ACC112 (cell line): ENCODE data around the gene ANKS1B.

ENCODE experiments used
- H2AFZ ChIP-seq: fragments of 200-600 bp; sonication (generic); one replicate; pipeline ENCODE4 v1.6.0; 2017; ENCODE audit warnings: antibody characterized with exemption, low read length; ENCODE audit not compliant: unreplicated experiment
- H3K27ac ChIP-seq: fragments of 200-600 bp; sonication (generic); 2 replicates; pipeline ENCODE4 v1.5.1; 2014; ENCODE audit warnings: low read depth, mild to moderate bottlenecking, antibody characterized with exemption, low read length, moderate library complexity
- H3K27me3 ChIP-seq: fragments of 200-600 bp; sonication (generic); 2 replicates; pipeline ENCODE4 v1.6.1; 2014; ENCODE audit warnings: mild to moderate bottlenecking, antibody characterized with exemption, low read length, moderate library complexity, mixed read lengths; ENCODE audit not compliant: insufficient read depth
- H3K36me3 ChIP-seq: fragments of 200-600 bp; sonication (generic); 2 replicates; pipeline ENCODE4 v1.6.1; 2016; ENCODE audit warnings: mild to moderate bottlenecking, antibody characterized with exemption, low read length, moderate library complexity, mixed read lengths; ENCODE audit not compliant: insufficient read depth
- H3K4me1 ChIP-seq: fragments of 200-600 bp; sonication (generic); one replicate; pipeline ENCODE4 v1.6.1; 2016; ENCODE audit warnings: low read length, mixed read lengths; ENCODE audit not compliant: insufficient read depth, unreplicated experiment, control insufficient read depth
- H3K4me3 ChIP-seq: fragments of 200-600 bp; sonication (generic); 2 replicates; pipeline ENCODE4 v1.5.1; 2014; ENCODE audit warnings: mild to moderate bottlenecking, low read depth, low read length
- H3K79me2 ChIP-seq: fragments of 200-600 bp; sonication (generic); one replicate; pipeline ENCODE4 v1.6.0; 2016; ENCODE audit warnings: low read length; ENCODE audit not compliant: control insufficient read depth, unreplicated experiment, insufficient read depth

ANKS1B gene

GRCh38 chr12:98735821-98736220, 1248.9 kb downstream of the ANKS1B start:
- H3K36me3 ChIP-seq: peaks cover 3% of the 10 kb centered on the region; the same call in 1 of the 2 replicates
- no peaks in the 10 kb centered on the region for H3K79me2 ChIP-seq
- H3K4me1 ChIP-seq: no peaks in the 10 kb centered on the region
- no peak overlapping the region for H3K27ac ChIP-seq
- no peak overlapping the region for H2AFZ ChIP-seq
- no peak overlapping the region for H3K4me3 ChIP-seq
- H3K27me3 ChIP-seq: peaks cover 5% of the 10 kb centered on the region; the same call in 1 of the 2 replicates

- H3K27me3 ChIP-seq: no peaks in the 10 kb centered on the region
- H3K36me3 ChIP-seq: peaks cover 11% of the 10 kb centered on the region; the same call in 1 of the 2 replicates
- H3K4me1 ChIP-seq: no peaks in the 10 kb centered on the region
- H3K27ac ChIP-seq: no peak overlapping the region
- H2AFZ ChIP-seq: no peak overlapping the region
- H3K4me3 ChIP-seq: no peak overlapping the region
- no peaks in the 10 kb centered on the region for H3K79me2 ChIP-seq
Observed at GRCh38 chr12:98733667-98734350, 1250.9 kb downstream of the ANKS1B start.

GRCh38 chr12:98730412-98730811, 1254.3 kb downstream of the ANKS1B start:
- Histone ChIP-seq H3K79me2 (no peaks in the 10 kb centered on the region), H3K27me3 (no peaks in the 10 kb centered on the region), H2AFZ (no peak overlapping the region), H3K4me1 (no peaks in the 10 kb centered on the region), H3K36me3 (peaks cover 19% of the 10 kb centered on the region), H3K4me3 (no peak overlapping the region), H3K27ac (no peak overlapping the region)

GRCh38 chr12:98727196-98727595, 1257.5 kb downstream of the ANKS1B start:
- Histone ChIP-seq H3K27me3 (no peaks in the 10 kb centered on the region), H3K4me3 (no peak overlapping the region), H2AFZ (no peak overlapping the region), H3K4me1 (no peaks in the 10 kb centered on the region), H3K79me2 (no peaks in the 10 kb centered on the region), H3K36me3 (peaks cover 20% of the 10 kb centered on the region), H3K27ac (no peak overlapping the region)

- Histone ChIP-seq H3K79me2 (no peaks in the 10 kb centered on the region), H3K4me1 (no peaks in the 10 kb centered on the region), H3K27ac (no peak overlapping the region), H3K27me3 (no peaks in the 10 kb centered on the region), H2AFZ (no peak overlapping the region), H3K36me3 (peaks cover 19% of the 10 kb centered on the region; the same call in 1 of the 2 replicates), H3K4me3 (no peak overlapping the region)
Observed at GRCh38 chr12:98725476-98726247, 1259.1 kb downstream of the ANKS1B start.

GRCh38 chr12:98724384-98725155, 1260.2 kb downstream of the ANKS1B start:
- Histone ChIP-seq H3K4me3 (no peak overlapping the region), H3K27me3 (no peaks in the 10 kb centered on the region), H2AFZ (no peak overlapping the region), H3K36me3 (peaks cover 14% of the 10 kb centered on the region; the same call in 1 of the 2 replicates), H3K4me1 (no peaks in the 10 kb centered on the region), H3K79me2 (no peaks in the 10 kb centered on the region), H3K27ac (no peak overlapping the region)

- Histone ChIP-seq H3K4me1 (no peaks in the 10 kb centered on the region), H3K36me3 (0 out of 2 replicates have a peak, but pooled peaks cover 12% of the 10 kb centered on the region), H3K79me2 (no peaks in the 10 kb centered on the region)
Observed at GRCh38 chr12:98721204-98721702, 1263.5 kb downstream of the ANKS1B start.

GRCh38 chr12:98719515-98720504, 1264.9 kb downstream of the ANKS1B start:
- Histone ChIP-seq H3K36me3 (0 out of 2 replicates have a peak, but pooled peaks cover 15% of the 10 kb centered on the region), H3K27me3 (no peaks in the 10 kb centered on the region), H3K4me3 (no peak overlapping the region), H3K79me2 (no peaks in the 10 kb centered on the region), H3K4me1 (no peaks in the 10 kb centered on the region), H3K27ac (no peak overlapping the region), H2AFZ (no peak overlapping the region)

More at GRCh38 chr12:98721204-98721702, 1263.5 kb downstream of the ANKS1B start:
- no peak overlapping the region for H3K27ac ChIP-seq
- no peak overlapping the region for H2AFZ ChIP-seq
- no peak overlapping the region for H3K4me3 ChIP-seq
- no peaks in the 10 kb centered on the region for H3K27me3 ChIP-seq

GRCh38 chr12:98714426-98714825, 1270.3 kb downstream of the ANKS1B start:
- H3K27ac ChIP-seq: no peak overlapping the region
- H3K4me3 ChIP-seq: no peak overlapping the region
- H2AFZ ChIP-seq: no peak overlapping the region
- no peaks in the 10 kb centered on the region for H3K79me2 ChIP-seq
- no peaks in the 10 kb centered on the region for H3K27me3 ChIP-seq
- H3K4me1 ChIP-seq: no peaks in the 10 kb centered on the region
- H3K36me3 ChIP-seq: 0 out of 2 replicates have a peak, but pooled peaks cover 21% of the 10 kb centered on the region
